ENCODE measurements around the gene LHPP.

The LHPP gene

DNA sequence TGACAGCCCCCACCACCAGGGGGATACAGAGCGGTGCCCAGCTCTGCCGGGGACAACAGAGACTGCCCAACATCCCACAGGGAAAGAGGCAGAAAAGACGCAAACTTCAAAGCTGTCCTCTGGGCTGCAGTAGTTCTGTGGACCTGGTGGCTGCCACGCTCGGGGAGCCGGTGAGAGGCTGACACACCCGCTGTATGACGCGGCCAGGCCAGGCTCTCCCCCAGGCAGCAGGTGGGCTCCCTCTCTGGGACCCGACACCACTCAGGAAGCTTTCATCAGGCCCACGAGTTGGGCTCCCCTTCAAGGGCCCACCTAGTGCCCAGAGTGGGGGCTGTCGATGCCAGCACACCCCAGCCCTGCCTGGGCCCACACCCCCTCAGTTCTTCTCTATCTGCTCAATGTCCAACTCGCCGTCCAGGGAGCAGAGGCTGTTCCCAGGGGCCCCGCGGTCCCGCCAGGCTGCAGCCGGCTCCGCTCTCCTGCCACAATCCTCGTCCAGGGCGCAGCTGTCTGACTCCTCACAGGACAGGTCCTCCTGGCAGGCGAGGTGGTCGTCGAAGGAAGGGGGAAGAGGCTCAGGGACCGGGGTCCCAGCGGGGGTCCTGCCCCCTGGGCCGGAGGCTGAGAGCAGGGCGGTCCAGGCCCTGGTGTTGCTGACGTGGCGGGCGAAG is 161.4 kb downstream of the LHPP start:
- no peak overlapping the region for H3K4me3 ChIP-seq (ENCODE audit: low read depth in 1 of 2, low read length in 1 of 2)
- peaks cover 2% of the 10 kb centered on the region in 2 experiments for H3K4me1 ChIP-seq (ENCODE audit: control insufficient read depth in 1 of 2, insufficient read depth in 1 of 2, low read depth in 1 of 2, low read length in 1 of 2)
- no peaks in the 10 kb centered on the region for H3K27me3 ChIP-seq
- H3K36me3 ChIP-seq, result peaks cover 38% of the 10 kb centered on the region
- TF ChIP-seq, protein P1, sequence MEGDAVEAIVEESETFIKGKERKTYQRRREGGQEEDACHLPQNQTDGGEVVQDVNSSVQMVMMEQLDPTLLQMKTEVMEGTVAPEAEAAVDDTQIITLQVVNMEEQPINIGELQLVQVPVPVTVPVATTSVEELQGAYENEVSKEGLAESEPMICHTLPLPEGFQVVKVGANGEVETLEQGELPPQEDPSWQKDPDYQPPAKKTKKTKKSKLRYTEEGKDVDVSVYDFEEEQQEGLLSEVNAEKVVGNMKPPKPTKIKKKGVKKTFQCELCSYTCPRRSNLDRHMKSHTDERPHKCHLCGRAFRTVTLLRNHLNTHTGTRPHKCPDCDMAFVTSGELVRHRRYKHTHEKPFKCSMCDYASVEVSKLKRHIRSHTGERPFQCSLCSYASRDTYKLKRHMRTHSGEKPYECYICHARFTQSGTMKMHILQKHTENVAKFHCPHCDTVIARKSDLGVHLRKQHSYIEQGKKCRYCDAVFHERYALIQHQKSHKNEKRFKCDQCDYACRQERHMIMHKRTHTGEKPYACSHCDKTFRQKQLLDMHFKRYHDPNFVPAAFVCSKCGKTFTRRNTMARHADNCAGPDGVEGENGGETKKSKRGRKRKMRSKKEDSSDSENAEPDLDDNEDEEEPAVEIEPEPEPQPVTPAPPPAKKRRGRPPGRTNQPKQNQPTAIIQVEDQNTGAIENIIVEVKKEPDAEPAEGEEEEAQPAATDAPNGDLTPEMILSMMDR (IDR thresholded peaks at IDR 0.05), result no peak
- H3K27ac ChIP-seq, result no peak overlapping the region
- no peaks in the 10 kb centered on the region for H3K9me3 ChIP-seq

DNA sequence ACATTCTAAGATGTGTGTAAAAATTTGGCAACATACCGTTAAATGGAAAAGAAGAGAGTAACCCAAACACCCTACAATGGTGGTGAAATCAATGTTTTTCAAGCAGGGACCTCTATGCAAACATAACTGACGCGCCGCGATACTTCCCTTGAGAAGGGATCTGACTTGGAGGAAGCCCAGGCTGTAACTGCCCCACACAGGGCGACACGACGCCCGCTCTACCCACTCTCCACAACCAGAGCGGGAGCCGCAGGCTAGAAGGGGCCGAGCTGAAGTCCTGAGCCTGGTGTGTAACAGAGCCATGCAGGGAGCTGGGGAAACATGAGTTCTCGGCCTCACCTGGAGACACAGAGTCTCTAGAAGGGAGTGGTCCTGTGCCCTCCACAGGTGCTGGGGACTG is 162.4 kb downstream of the LHPP start:
- Histone ChIP-seq H3K27me3 (no peaks in the 10 kb centered on the region), H3K4me1 (ENCODE audit: control insufficient read depth in 1 of 2, insufficient read depth in 1 of 2, low read depth in 1 of 2, low read length in 1 of 2) (peaks cover 9 to 12% of the 10 kb centered on the region in 2 experiments), H3K4me3 (ENCODE audit: low read depth in 1 of 2, low read length in 1 of 2) (no peak overlapping the region), H3K36me3 (peaks cover 29% of the 10 kb centered on the region), H3K27ac (no peak overlapping the region), H3K9me3 (no peaks in the 10 kb centered on the region)
- TF ChIP-seq, protein P1 (IDR thresholded peaks at IDR 0.05), result no peak

DNA sequence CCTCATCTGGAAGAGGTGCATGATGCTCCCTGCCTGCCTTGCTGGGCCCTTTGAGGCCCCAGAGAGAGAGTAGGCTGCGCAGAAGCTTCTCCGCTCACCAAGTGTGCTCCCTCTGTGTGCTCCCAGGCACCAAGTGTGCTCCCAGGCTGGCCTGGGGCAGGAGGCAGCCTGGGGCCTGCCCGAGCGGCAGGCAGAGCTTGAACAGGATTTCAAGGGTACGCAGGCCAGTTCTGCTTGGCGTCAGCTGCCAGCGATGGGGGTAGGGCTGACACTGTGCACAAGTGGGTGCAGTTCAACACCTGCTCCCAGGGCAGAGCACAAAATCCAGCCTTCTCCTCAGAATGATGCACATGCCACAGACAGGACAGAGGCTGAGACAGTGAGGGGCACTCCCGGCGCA is 162.8 kb downstream of the LHPP start:
- no peaks in the 10 kb centered on the region for H3K9me3 ChIP-seq
- H3K27me3 ChIP-seq, result no peaks in the 10 kb centered on the region
- H3K4me3 ChIP-seq (ENCODE audit: low read depth in 1 of 2, low read length in 1 of 2), result no peak overlapping the region
- peaks cover 29% of the 10 kb centered on the region for H3K36me3 ChIP-seq
- peaks cover 13 to 16% of the 10 kb centered on the region in 2 experiments for H3K4me1 ChIP-seq (ENCODE audit: control insufficient read depth in 1 of 2, insufficient read depth in 1 of 2, low read depth in 1 of 2, low read length in 1 of 2)
- TF ChIP-seq, protein P1 (IDR thresholded peaks at IDR 0.05), result no peak
- H3K27ac ChIP-seq, result no peak overlapping the region

DNA sequence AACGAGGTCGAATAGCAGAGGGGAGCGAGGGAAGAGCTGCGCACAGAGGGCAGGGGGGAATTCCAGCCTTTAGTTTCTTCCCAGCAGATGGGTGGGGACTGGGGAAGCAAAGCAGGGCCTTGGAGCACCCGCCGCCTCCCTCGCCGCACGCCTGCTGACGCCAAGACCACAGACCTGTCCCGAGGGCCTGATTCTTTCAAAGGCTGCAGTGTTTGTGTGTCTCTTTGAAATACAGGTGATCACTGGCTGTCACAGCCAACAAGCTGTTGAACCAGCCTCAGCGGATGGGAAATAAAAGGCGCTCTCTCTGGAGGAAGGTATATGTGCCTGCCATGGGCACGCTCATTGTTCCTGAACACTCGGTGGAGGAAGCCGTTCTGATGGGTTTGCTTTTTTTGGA is 163.3 kb downstream of the LHPP start:
- Histone ChIP-seq H3K4me1 (ENCODE audit: control insufficient read depth in 1 of 2, insufficient read depth in 1 of 2, low read depth in 1 of 2, low read length in 1 of 2) (peaks cover 13 to 16% of the 10 kb centered on the region in 2 experiments), H3K36me3 (peaks cover 29% of the 10 kb centered on the region), H3K27ac (no peak overlapping the region), H3K4me3 (ENCODE audit: low read depth in 1 of 2, low read length in 1 of 2) (no peak overlapping the region), H3K9me3 (no peaks in the 10 kb centered on the region), H3K27me3 (no peaks in the 10 kb centered on the region)
- TF ChIP-seq, protein P1 (IDR thresholded peaks at IDR 0.05), result no peak

- H3K27me3 ChIP-seq, result no peaks in the 10 kb centered on the region
- TF ChIP-seq, protein P1 (IDR thresholded peaks at IDR 0.05), result no peak
- H3K4me3 ChIP-seq (ENCODE audit: low read depth in 1 of 2, low read length in 1 of 2), result no peak overlapping the region
- H3K27ac ChIP-seq, result no peak overlapping the region
- H3K36me3 ChIP-seq, result peaks cover 25% of the 10 kb centered on the region
- peaks cover 13 to 16% of the 10 kb centered on the region in 2 experiments for H3K4me1 ChIP-seq (ENCODE audit: control insufficient read depth in 1 of 2, insufficient read depth in 1 of 2, low read depth in 1 of 2, low read length in 1 of 2)
- no peaks in the 10 kb centered on the region for H3K9me3 ChIP-seq
Observed at GRCh38 chr10:124625831-124626238, 164.2 kb downstream of the LHPP start.
